ENCODE data around the gene PIGT.

- TF ChIP-seq GATA3 (IDR thresholded peaks at IDR 0.05; ENCODE audit: low read depth, low read length) (no peak), GATA2 (IDR thresholded peaks at IDR 0.05; ENCODE audit: low read depth, low read length) (no peak)
Measured at GRCh38 chr20:45366631-45367030, 49.3 kb upstream of the PIGT start.
